ENCODE results near the gene ULK2.

Gene ULK2

DNA sequence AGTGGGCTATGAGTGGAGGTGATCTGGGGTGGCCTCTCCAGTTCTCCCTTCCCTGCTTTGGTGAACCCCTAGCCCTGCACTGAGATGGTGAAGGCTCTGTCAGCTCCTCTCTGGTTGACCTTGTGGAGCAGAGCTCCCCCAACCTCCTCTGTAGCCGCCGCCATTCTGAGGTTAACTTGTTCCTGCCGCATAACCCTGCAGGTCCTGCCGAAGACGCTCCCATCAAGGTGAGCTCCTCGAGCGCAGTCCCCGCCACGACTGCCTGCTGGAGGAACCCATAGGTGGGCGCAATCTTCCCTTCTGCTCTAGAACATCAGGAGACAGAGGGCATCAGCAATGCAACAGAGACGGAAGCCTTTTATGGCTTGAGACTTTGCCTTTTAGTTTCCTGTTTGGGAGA lies 136.1 kb downstream of the ULK2 start:
- H3K4me1 ChIP-seq (ENCODE audit: control insufficient read depth, low read length): no peaks in the 10 kb centered on the region
- no peaks in the 10 kb centered on the region for H4K20me1 ChIP-seq (ENCODE audit: control insufficient read depth, insufficient read depth, low read depth, low read length)
- TF ChIP-seq, protein P1, sequence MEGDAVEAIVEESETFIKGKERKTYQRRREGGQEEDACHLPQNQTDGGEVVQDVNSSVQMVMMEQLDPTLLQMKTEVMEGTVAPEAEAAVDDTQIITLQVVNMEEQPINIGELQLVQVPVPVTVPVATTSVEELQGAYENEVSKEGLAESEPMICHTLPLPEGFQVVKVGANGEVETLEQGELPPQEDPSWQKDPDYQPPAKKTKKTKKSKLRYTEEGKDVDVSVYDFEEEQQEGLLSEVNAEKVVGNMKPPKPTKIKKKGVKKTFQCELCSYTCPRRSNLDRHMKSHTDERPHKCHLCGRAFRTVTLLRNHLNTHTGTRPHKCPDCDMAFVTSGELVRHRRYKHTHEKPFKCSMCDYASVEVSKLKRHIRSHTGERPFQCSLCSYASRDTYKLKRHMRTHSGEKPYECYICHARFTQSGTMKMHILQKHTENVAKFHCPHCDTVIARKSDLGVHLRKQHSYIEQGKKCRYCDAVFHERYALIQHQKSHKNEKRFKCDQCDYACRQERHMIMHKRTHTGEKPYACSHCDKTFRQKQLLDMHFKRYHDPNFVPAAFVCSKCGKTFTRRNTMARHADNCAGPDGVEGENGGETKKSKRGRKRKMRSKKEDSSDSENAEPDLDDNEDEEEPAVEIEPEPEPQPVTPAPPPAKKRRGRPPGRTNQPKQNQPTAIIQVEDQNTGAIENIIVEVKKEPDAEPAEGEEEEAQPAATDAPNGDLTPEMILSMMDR (IDR thresholded peaks at IDR 0.05; ENCODE audit: low read depth, low read length, poor library complexity, severe bottlenecking): no peak
- no peak for TF ChIP-seq EZH2phosphoT487 (IDR thresholded peaks at IDR 0.05; ENCODE audit: borderline replicate concordance, low read length)
- H3K27ac ChIP-seq (ENCODE audit: low read depth, low read length): no peak overlapping the region
- no peaks in the 10 kb centered on the region for H3F3A ChIP-seq (ENCODE audit: control insufficient read depth, insufficient read depth)
- H3K4me2 ChIP-seq (ENCODE audit: low read length): no peak overlapping the region
- no peaks in the 10 kb centered on the region for H3K36me3 ChIP-seq (ENCODE audit: control insufficient read depth, low read length)
- no peaks in the 10 kb centered on the region for H3K9me3 ChIP-seq (ENCODE audit: control insufficient read depth, insufficient read depth, low read length)
- no peaks in the 10 kb centered on the region for H3K79me2 ChIP-seq (ENCODE audit: control insufficient read depth, low read length)
- no peak overlapping the region for H3K4me3 ChIP-seq (ENCODE audit: low read length)
- H3K9me2 ChIP-seq (replicated peaks; ENCODE audit: control insufficient read depth, low read length): no peaks in the 10 kb centered on the region
- H3K27me3 ChIP-seq (ENCODE audit: control insufficient read depth, low read length): no peaks in the 10 kb centered on the region

- Histone ChIP-seq H3K27ac (ENCODE audit: low read depth, low read length) (no peak overlapping the region), H3K79me2 (ENCODE audit: control insufficient read depth, low read length) (no peaks in the 10 kb centered on the region), H3K9me2 (replicated peaks; ENCODE audit: control insufficient read depth, low read length) (no peaks in the 10 kb centered on the region), H3K36me3 (ENCODE audit: control insufficient read depth, low read length) (no peaks in the 10 kb centered on the region), H3K27me3 (ENCODE audit: control insufficient read depth, low read length) (no peaks in the 10 kb centered on the region), H4K20me1 (ENCODE audit: control insufficient read depth, insufficient read depth, low read depth, low read length) (no peaks in the 10 kb centered on the region), H3K9me3 (ENCODE audit: control insufficient read depth, insufficient read depth, low read length) (no peaks in the 10 kb centered on the region), H3K4me3 (ENCODE audit: low read length) (no peak overlapping the region), H3K4me2 (ENCODE audit: low read length) (no peak overlapping the region), H3K4me1 (ENCODE audit: control insufficient read depth, low read length) (no peaks in the 10 kb centered on the region), H3F3A (ENCODE audit: control insufficient read depth, insufficient read depth) (no peaks in the 10 kb centered on the region)
- TF ChIP-seq, protein P1 (IDR thresholded peaks at IDR 0.05; ENCODE audit: low read depth, low read length, poor library complexity, severe bottlenecking): no peak
- no peak for TF ChIP-seq EZH2phosphoT487 (IDR thresholded peaks at IDR 0.05; ENCODE audit: borderline replicate concordance, low read length)
These were observed 136.9 kb downstream of the ULK2 start for GRCh38 chr17:19730843-19731242.

DNA sequence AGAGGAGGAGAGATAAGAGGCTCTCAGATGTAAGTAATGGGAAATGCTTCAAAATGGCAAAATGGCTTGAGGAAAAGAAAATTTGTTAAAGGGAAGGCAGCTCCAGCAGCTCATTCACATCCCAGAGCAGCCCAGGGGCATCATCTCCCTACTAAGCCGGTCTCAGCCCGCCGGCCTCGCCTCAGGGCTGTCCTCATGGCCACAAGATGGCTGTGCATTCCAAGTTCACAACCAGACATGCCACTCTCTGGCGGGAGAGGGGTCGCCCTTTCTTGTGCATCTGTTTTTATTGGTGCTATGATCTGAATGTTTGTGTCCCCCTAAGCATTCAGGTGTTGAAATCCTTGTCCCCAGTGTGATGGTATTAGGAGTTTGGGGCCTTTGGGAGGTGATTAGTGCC lies 137.8 kb downstream of the ULK2 start:
- H3K27me3 ChIP-seq (ENCODE audit: control insufficient read depth, low read length): no peaks in the 10 kb centered on the region
- H3K36me3 ChIP-seq (ENCODE audit: control insufficient read depth, low read length): no peaks in the 10 kb centered on the region
- H3K4me2 ChIP-seq (ENCODE audit: low read length): no peak overlapping the region
- no peaks in the 10 kb centered on the region for H3K9me3 ChIP-seq (ENCODE audit: control insufficient read depth, insufficient read depth, low read length)
- H3K4me3 ChIP-seq (ENCODE audit: low read length): no peak overlapping the region
- no peaks in the 10 kb centered on the region for H3K79me2 ChIP-seq (ENCODE audit: control insufficient read depth, low read length)
- H3K4me1 ChIP-seq (ENCODE audit: control insufficient read depth, low read length): no peaks in the 10 kb centered on the region
- TF ChIP-seq, protein P1 (IDR thresholded peaks at IDR 0.05; ENCODE audit: low read depth, low read length, poor library complexity, severe bottlenecking): no peak
- TF ChIP-seq EZH2phosphoT487 (IDR thresholded peaks at IDR 0.05; ENCODE audit: borderline replicate concordance, low read length): no peak
- no peaks in the 10 kb centered on the region for H3F3A ChIP-seq (ENCODE audit: control insufficient read depth, insufficient read depth)
- no peaks in the 10 kb centered on the region for H3K9me2 ChIP-seq (replicated peaks; ENCODE audit: control insufficient read depth, low read length)
- H3K27ac ChIP-seq (ENCODE audit: low read depth, low read length): no peak overlapping the region
- no peaks in the 10 kb centered on the region for H4K20me1 ChIP-seq (ENCODE audit: control insufficient read depth, insufficient read depth, low read depth, low read length)

DNA sequence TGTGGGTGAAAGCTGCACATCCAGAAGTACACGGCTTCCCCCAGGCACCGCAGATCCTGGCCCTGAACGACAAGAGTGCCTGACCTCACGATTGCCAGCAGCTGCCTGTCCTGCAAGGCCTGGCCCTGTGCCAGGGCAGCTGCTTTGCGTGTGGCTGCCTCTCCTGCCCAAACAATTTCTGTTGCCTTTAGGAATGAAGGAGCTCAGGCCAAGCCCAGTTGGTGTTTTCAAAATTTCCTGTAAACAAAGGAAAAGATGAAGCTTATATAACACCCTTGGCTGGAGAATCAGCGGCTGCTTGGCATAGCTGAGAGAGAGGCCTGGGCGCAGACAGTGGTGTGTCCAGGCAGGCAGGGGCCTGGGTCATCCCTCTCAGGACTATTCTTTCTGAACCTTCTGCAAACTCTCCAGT lies 139.6 kb downstream of the ULK2 start:
- Histone ChIP-seq H3K27ac (ENCODE audit: low read depth, low read length) (no peak overlapping the region), H3K4me1 (ENCODE audit: control insufficient read depth, low read length) (no peaks in the 10 kb centered on the region), H3K79me2 (ENCODE audit: control insufficient read depth, low read length) (no peaks in the 10 kb centered on the region), H3K36me3 (ENCODE audit: control insufficient read depth, low read length) (no peaks in the 10 kb centered on the region), H3F3A (ENCODE audit: control insufficient read depth, insufficient read depth) (no peaks in the 10 kb centered on the region), H3K9me3 (ENCODE audit: control insufficient read depth, insufficient read depth, low read length) (no peaks in the 10 kb centered on the region), H4K20me1 (ENCODE audit: control insufficient read depth, insufficient read depth, low read depth, low read length) (no peaks in the 10 kb centered on the region), H3K9me2 (replicated peaks; ENCODE audit: control insufficient read depth, low read length) (no peaks in the 10 kb centered on the region), H3K4me3 (ENCODE audit: low read length) (no peak overlapping the region), H3K4me2 (ENCODE audit: low read length) (no peak overlapping the region), H3K27me3 (ENCODE audit: control insufficient read depth, low read length) (no peaks in the 10 kb centered on the region)
- TF ChIP-seq EZH2phosphoT487 (IDR thresholded peaks at IDR 0.05; ENCODE audit: borderline replicate concordance, low read length): no peak
- TF ChIP-seq, protein P1 (IDR thresholded peaks at IDR 0.05; ENCODE audit: low read depth, low read length, poor library complexity, severe bottlenecking): no peak
